Stimulated activated CD4-positive, alpha-beta T cell treated with anti-CD3 and anti-CD28 coated beads, Interleukin-4, amount 100 ng/mL, for 24 hours (primary cell): ENCODE results near the gene USF3.

Experiments used
- DNase-seq: peaks from one replicate; pipeline ENCODE4 v3.0.0-alpha.2; 2020

Gene USF3, protein sequence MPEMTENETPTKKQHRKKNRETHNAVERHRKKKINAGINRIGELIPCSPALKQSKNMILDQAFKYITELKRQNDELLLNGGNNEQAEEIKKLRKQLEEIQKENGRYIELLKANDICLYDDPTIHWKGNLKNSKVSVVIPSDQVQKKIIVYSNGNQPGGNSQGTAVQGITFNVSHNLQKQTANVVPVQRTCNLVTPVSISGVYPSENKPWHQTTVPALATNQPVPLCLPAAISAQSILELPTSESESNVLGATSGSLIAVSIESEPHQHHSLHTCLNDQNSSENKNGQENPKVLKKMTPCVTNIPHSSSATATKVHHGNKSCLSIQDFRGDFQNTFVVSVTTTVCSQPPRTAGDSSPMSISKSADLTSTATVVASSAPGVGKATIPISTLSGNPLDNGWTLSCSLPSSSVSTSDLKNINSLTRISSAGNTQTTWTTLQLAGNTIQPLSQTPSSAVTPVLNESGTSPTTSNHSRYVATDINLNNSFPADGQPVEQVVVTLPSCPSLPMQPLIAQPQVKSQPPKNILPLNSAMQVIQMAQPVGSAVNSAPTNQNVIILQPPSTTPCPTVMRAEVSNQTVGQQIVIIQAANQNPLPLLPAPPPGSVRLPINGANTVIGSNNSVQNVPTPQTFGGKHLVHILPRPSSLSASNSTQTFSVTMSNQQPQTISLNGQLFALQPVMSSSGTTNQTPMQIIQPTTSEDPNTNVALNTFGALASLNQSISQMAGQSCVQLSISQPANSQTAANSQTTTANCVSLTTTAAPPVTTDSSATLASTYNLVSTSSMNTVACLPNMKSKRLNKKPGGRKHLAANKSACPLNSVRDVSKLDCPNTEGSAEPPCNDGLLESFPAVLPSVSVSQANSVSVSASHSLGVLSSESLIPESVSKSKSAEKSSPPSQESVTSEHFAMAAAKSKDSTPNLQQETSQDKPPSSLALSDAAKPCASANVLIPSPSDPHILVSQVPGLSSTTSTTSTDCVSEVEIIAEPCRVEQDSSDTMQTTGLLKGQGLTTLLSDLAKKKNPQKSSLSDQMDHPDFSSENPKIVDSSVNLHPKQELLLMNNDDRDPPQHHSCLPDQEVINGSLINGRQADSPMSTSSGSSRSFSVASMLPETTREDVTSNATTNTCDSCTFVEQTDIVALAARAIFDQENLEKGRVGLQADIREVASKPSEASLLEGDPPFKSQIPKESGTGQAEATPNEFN (N-terminal part only)

GRCh38 chr3:113695786-113696645 lies at the start of gene USF3:
USF3 (minus strand) TSS chr3:113696642; CDS start chr3:113674878, 21,764 bp downstream.
- DNase-seq = peak; percentile 78

GRCh38 chr3:113745756-113746547 lies 49.5 kb upstream of the USF3 start, which contains the start of gene NAA50:
NAA50 (minus strand) TSS chr3:113746249; CDS start chr3:113745949, 300 bp downstream.
- peak; percentile 93 for DNase-seq

- peak; percentile 83 for DNase-seq
Observed at GRCh38 chr3:113744941-113745755, 48.7 kb upstream of the USF3 start.

- no peak for DNase-seq
Observed at GRCh38 chr3:113743006-113743630, 46.7 kb upstream of the USF3 start.

DNA sequence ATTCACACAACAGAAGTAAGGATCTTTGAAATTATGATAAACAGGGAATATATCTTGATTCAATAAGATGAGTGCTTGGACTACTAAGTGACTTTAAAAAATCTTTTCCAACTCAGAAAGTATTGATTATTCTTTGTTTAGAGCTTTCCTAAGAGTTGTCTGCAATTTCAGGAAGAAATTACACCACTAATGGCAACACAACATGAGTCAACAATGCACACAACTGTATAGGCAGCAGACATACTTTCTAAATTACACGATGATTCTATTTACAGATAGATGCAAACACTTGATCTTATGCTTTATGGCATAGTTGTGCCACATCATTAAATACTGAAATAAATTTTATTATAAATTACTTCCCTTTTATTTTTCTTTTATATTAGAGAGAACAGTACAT lies 45.2 kb upstream of the USF3 start:
- no peak for DNase-seq

DNA sequence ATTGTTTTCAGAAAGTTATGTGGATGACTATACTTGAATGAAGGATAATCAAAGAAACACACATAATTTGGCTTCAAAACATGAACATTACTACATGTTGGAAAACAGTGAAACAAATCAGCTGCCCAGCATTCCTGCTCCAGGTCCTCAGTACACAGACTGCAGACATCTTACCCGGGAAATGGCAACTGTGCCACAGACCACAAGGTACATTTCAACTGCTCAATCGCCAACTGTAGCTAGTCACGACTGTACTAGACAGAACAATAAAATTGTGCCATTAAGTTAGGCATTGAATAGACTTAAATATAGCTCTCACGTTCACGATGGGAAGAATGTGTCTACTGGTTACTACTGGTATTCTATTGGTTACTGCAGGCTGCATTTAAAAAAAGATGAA lies 44.6 kb upstream of the USF3 start:
- DNase-seq = no peak

DNA sequence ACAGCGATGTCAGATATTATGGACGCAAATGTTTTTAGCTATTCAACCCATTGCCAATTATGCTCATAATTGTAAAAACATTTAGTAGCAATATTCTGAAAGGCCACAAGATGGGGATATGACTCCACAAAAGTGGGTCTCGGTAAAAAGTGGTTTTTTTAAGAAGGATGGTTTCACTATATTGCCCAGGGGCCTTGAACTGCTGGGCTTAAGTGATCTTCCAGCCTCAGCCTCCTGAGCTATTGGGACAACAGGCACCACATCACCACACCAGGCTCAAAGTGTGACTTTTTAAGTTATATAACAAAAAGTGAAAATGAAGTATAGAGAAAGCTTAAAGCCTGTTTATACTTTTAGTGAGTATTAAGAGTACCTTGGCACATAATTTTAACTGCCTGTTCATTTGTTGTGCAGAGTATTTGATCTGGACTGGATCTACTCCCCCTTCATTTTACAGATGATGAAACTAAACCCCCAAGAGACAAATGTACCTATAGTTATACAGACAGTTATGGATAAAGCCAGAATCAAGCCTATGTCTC lies 40.2 kb upstream of the USF3 start:
- DNase-seq = peak; percentile 20

- DNase-seq = no peak
Observed at GRCh38 chr3:113731694-113732093, 35.3 kb upstream of the USF3 start.

- DNase-seq = no peak
Observed at GRCh38 chr3:113730550-113730949, 34.1 kb upstream of the USF3 start.

- DNase-seq = no peak
Observed at GRCh38 chr3:113728661-113729060, 32.2 kb upstream of the USF3 start.

DNA sequence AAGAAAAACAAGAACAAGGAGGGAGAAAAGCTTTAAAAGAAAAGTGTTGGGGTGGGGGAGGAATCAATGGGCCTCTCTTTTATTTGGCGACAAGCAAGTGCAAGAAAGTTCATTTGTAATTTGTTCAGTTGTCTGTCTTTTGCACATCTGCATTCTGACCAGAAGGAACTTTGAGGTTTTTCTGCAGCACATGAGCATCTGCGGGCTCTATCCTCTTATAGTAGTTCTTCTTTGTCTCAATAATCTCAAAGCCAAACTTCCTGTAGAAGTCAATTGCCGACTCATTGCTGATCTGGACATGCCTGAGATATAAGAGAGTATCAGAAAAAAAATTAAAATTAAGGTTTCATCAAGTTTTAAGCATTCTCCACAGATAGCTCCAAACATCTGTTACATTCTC lies 25.2 kb upstream of the USF3 start:
- DNase-seq = no peak

- DNase-seq = no peak
Observed at GRCh38 chr3:113719758-113720157, 23.3 kb upstream of the USF3 start.

DNA sequence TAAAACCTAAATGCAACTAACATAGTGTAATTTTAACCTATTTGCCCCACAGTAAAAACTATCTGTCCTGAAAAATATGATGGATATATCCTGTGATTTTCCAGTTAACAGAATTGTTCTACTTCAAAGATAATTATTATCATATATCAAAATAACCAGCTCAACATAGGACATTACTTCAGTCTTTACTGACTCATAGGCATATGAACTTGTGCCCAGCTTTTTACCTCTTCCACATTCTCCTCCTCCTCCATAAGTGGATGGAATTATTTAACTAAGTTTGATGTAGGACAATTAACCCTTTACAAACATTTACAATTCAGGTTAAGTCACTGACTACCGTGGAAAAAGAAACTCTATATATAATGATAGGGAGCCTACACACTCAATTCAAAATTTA lies 22.9 kb upstream of the USF3 start:
- no peak for DNase-seq

GRCh38 chr3:113717818-113718217 lies 21.4 kb upstream of the USF3 start:
- peak; percentile 19 for DNase-seq

GRCh38 chr3:113717308-113717707 lies 20.9 kb upstream of the USF3 start:
- no peak for DNase-seq

GRCh38 chr3:113714702-113715101 lies 18.3 kb upstream of the USF3 start:
- no peak for DNase-seq

DNA sequence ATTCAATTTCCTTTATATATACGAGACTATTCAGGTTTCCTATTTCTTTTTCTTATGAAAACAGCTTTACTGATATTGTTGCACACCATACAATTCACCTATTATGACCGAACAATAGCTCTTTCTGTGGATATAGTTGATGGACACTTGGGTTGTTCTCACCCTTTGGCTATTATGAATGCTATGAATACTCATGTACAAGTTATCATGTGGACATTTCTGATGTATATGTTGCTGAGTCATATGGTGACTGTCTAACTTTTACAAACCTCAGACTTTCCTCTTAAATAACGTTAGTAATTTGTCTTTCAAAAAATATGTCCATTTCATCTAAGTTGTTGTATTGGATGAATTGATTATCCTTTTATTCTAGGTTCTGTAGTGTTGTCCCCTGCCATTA lies 15.7 kb upstream of the USF3 start:
- no peak for DNase-seq

DNA sequence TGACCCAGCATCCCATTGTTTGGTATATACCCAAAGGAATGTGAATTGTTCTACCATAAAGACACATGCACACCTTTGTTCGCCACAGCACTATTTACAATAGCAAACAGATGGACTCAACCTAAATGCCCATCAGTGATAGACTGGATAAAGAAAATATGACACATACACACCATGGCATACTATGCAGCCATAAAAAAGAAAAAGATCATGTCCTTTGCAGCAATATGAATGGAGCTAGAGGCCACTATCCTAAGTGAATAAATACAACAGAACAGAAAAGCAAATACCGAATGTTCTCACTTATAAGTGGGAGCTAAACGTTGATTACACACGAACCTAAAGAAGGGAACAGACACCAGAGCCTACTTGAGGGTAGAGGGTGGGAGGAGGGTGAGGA lies 11.4 kb upstream of the USF3 start:
- no peak for DNase-seq

- DNase-seq = peak; percentile 6
Observed at GRCh38 chr3:113698956-113699355, 2.5 kb upstream of the USF3 start.
